GM12874 (cell line): ENCODE results near the gene RUNX1.

ENCODE experiments used
- CTCF ChIP-seq: IDR thresholded peaks from 2 replicates; pipeline ENCODE4 v1.5.1; 2011; ENCODE audit warnings: low read depth, mild to moderate bottlenecking, control low read depth, low read length, moderate library complexity; ENCODE audit not compliant: insufficient read depth

Gene RUNX1

GRCh38 chr21:34967509-34968289 is 81.4 kb downstream of the RUNX1 start:
- no peak for TF ChIP-seq CTCF

- TF ChIP-seq CTCF, result no peak
These were observed 83.6 kb downstream of the RUNX1 start for GRCh38 chr21:34965200-34966174.

- no peak for TF ChIP-seq CTCF
These were observed 86.4 kb downstream of the RUNX1 start for GRCh38 chr21:34962586-34963222.

GRCh38 chr21:34962136-34962535 is 87.0 kb downstream of the RUNX1 start:
- TF ChIP-seq CTCF, result no peak

GRCh38 chr21:34960687-34961086 is 88.4 kb downstream of the RUNX1 start:
- no peak for TF ChIP-seq CTCF

- TF ChIP-seq CTCF, result no peak
These were observed 89.5 kb downstream of the RUNX1 start for GRCh38 chr21:34959607-34960006.

- TF ChIP-seq CTCF, result no peak
These were observed 91.1 kb downstream of the RUNX1 start for GRCh38 chr21:34958040-34958439.
